GM23248 (cell line): ENCODE measurements around the gene GRPR.

ENCODE experiments used
- EZH2 ChIP-seq: fragments of 200-600 bp; sonication (generic); IDR thresholded peaks from 2 replicates; pipeline ENCODE4 v1.6.1; 2018; ENCODE audit warnings: antibody characterized with exemption, mild to moderate bottlenecking; ENCODE audit not compliant: insufficient read depth, poor library complexity, severe bottlenecking
- EZH2phosphoT487 ChIP-seq: fragments of 200-600 bp; sonication (generic); IDR thresholded peaks from 2 replicates; pipeline ENCODE4 v1.6.1; 2018; ENCODE audit warnings: antibody characterized with exemption, moderate library complexity, mild to moderate bottlenecking, low read depth; ENCODE audit not compliant: insufficient read depth

- TF ChIP-seq EZH2, result no peak
- no peak for TF ChIP-seq EZH2phosphoT487
These were observed 48.6 kb downstream of the GRPR start for GRCh38 chrX:16171944-16172343.
